UCSD-AML1 (cell line): ENCODE measurements around the gene NKAP.
"Not testable (repeated sequence)": the region's sequence is repeated elsewhere in the genome, so short reads cannot be mapped to it uniquely, and the experiment has no call there.

Experiments used
- DNase-seq: peaks from one replicate; lab custom pipeline; 2025; ENCODE audit not compliant: unreplicated experiment; lab: John Stamatoyannopoulos, UW

Gene NKAP

DNA sequence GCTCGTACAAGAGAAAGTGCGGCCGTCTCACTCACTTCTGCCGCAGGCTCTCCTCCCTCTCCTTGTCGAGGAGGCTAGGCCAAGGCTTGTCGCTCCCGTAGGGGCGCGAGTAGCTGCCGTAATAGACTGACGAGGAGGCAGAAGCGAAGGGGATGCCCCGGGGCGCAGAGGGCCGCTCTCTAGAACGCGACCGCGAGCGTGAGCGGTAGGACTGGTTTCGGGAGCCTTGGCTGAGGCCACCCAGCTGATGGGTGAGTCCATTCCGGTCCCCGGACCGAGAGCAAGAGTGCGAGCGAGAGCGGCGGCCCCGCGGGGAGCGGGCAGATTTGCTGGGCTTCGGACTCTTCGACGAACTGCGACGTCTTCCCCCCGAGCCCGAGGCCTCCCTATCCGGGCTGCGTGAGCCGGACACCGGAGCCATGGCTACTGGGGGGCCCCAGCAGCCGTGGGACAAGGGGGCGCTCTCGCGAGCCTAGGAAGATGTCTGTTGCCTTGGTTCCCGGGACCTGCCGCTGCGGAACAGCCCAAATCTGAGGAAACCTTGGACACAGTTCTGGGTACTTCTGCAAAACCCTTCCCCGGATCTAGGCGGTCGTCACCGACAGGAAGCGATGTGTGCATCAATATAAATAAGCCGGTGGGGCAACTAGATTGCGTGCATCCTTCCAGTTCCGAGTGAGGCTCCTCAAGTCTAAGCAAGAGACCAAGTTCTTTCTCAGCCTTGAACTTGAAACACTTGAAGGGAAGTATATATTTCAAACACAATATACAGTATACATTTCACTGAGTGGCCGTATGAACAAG, at the start of gene NKAP:
TSS of gene NKAP (minus strand) at position 567 of the 804 bp plus-strand sequence. CDS start at position 421, 146 bp downstream.
- peak; percentile 85 for DNase-seq

DNA sequence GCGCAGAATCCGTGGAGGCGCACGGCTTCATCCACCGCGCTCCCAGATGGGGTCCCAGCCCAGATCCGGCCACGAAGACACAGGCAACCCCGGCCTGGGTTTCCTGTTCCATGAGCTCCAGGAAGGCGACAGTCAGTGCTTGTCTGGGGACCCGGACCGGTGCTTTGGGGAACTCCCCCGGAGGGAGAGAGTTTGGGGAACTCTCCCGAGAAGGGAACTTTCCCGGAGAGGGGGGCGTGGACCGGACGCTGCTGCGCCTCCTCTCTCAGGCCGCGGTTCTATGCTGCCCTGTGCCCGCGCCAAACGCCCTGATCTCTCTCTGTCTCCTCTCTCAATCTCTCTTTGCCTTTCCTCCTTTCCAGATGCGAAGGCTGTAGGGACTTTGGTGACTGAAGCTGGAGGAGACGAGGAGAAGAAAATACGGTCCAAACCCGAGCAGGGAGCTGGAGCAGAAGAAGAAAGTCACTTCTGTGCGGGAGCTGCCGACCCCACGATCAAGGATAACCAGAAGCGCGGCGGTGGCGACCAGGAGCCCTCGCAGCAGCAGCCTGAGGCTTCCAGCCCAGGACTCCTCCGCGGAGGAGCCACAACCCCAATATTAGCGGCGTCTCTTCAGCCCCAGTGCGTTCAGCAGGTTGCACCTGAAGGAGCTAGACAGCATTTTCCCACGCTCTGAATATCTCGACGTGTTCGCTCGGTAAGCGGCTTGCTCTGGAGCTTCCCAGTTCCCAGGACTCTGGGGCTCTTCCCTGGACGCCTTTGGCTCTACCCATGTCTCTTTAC, 47.6 kb upstream of the NKAP start:
- peak; percentile 36 for DNase-seq

DNA sequence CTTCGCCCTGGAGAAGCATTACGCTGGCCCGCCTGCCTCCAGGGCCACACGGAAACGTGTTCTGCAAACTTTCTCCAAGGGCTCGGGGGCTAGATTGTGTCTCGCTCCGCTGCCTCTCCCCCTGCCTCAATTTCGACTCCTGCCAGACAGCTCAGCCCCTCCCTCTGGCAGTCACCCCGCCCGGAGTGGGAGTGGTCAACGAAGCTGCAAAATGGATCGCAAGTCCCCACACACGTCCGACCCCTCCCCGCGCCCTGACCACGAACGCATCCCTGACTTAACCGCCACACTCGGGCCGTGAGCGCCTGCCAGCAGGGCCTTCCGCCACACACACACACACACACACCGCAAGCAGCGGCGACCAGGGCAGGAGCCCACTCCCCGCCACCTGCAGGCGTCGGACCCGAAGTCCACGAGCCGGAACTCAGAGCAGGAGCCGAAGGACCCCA, 47.0 kb upstream of the NKAP start:
- DNase-seq = no peak

DNA sequence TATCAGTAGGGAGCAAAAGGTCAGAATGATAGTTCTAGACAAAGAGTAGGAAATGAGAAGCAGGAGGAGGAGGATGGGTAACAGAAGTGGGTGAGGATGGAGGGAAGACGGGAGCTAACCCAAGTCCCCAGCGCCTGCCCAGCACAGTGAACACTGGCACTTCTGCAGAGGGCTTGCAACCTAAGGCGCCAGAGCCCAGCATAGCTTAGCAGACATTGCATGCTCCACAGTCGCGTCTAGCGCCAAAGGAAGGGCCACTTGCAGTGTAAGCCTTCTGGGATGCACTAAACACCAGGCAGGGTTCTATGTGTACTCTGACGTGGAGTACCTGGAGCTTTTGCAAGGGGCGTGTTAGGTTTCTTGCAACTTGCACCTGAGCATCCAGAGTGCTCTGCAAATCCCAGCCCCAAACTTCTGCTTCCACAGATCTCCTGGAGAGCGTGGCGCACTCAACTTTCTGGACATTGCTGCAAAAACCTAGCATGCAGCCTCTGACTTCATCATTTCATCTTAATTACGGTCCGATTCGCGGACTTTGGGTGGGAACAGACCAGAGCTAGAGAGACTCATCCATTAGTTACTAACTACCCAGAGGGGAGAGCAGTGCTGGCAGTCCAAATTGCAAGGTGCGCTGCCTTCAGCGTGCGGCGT, 46.5 kb upstream of the NKAP start:
- DNase-seq = peak; percentile 11

DNA sequence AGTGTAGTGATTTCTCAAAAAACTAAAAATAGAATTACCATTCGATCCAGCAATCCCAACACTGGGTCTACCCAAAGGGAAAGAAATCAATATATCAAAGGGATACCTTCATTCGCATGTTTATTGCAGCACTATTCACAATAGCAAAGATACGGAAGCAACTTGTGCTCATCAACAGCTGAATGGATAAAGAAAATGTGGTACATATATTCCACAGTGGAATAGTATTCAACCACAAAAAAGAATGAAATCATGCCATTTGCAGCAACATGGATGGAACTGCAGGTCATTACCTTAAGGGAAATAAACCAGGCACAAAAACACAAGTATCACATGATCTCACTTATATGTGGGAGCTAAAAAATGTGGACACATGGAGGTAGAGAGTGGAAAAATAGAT, 42.7 kb upstream of the NKAP start:
- DNase-seq = no peak

DNA sequence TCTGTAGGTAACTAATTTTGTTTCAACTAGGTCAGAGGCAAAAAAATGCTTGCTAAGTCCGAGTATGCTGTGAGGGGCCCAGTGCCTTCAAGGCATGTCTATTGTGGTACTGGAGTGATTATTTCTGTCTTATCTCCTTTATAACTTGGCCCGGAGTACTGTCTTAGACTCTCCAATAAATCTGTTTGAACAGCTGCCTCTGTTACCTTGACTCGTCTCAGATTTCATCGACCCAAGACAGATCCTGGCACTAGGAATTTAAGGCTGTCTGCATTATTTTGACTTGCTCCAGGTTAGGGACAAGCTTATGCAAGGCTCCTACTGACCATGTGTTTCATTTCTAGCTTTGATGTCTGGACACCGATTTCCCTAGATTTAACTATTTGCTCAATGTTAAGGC, 41.1 kb upstream of the NKAP start:
- no peak for DNase-seq

DNA sequence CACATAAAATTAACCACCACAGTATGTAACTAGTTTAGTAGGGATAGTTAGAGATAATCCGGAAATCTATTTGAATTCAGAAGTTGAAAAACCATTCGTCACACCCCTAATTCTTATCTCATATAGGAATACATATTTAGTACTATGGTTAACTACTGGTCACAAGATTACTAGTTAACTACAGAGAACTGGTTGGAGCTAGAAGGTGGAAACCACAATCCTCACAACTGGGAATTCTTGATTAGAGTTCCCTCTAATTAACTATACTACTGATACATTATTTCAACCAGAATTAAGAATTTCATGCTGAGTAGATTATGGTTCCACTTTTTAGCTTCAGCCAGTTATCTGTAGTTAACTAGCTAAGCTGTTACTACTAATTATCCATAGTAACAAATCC, 39.9 kb upstream of the NKAP start:
- no peak for DNase-seq

DNA sequence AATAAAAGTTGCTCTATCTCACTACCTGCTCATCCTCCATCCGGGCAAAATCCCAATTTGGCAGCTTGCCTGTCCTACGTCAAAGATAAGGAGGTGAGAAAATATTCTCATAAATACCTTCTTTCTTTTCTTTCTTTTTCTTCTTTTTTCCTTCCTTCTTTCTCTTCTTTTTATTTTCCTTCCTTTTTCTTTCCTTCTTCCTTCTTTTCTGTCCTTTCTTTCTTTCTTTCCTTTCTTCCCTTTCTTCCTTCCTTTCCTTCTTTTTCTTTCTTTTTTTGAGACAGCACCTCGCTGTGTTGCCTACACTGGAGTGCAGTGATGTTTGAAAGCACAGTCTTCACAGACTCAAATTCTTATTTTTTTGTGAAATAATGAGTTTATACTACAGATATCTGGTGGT, 38.6 kb upstream of the NKAP start:
- DNase-seq = no peak

DNA sequence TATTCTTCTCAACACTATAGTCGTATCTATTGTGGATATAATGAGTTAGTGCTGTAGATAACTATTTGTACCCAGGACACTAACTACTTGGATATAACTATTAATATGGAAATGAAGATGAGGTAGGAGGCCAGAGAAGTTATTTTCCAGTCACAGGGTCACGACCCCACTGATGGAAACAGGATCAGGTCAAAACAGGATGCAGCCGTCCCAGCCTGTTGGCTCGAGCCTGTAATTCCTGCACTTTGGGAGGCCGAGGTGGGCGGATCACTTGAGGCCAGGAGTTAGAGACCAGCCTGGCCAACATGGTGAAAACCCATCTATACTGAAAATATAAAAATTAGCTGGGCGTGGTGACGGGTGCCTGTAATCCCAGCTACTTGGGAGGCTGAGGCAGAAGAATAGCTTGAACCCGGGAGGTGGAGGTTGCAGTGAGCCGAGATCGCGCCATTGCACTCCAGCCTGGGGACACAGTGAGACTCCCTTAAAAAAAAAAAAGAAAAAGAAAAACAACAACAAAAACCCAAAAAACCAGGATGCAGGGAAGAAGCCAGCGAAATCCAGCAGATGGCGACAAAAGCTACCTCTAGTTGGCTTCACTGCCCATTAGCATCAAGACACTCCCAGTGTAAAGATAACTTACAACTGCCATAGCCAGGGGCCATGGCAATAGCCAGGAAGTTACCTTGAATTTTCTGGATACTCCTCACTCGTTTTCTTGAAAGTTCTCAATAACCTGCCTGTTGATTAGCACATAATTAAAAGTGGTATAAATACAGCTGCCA, 37.9 kb upstream of the NKAP start:
- peak; percentile 19 for DNase-seq

DNA sequence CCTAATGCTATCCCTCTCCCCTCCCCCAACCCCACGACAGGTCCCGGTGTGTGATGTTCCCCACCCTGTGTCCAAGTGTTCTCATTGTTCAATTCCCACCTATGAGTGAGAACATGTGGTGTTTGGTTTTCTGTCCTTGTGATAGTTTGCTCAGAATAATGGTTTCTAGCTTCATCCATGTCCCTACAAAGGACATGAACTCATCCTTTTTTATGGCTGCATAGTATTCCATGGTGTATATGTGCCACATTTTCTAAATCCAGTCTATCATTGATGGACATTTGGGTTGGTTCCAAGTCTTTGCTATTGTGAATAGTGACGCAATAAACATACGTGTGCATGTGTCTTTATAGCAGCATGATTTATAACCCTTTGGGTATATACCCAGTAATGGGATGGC, 33.6 kb upstream of the NKAP start:
- DNase-seq = not testable (repeated sequence)

DNA sequence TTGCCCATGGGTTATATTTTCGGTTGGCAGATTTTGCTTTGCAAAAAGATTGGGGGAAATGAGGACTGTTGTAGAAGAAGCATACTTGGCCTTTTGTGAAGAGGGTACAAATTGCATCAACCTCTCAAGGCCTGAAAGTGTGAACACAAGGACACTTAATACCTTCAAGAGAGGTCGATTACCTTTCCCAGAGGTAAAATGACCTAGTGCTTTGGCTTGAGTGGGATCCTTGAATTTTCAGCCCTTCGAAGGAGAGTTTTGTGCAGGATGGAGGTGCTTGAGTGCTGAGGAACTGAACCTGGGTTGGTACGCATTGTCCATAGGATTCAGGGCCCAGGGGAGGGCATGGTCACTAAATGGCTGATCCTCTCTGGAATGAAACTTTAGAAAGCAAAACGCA, 27.6 kb upstream of the NKAP start:
- no peak for DNase-seq

DNA sequence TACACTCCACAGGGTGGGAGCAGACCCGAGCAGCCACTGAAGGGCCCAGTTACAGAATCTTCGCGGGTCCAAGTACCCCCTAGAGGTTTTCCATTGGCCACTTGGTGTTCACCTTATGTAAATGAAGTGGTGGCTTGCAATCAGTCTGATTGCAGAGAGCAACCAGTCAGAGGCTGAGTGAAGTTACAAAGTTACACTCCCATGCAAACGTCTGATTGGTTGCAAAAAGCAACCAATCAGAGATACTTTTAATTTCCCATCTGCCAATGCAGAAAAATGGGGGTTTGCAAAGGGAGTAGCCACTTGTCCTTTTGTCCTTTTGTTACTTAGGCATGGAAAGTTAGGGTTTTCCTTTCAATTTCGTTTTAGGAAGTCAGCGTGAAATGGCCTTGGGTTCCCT, 27.0 kb upstream of the NKAP start:
- no peak for DNase-seq

DNA sequence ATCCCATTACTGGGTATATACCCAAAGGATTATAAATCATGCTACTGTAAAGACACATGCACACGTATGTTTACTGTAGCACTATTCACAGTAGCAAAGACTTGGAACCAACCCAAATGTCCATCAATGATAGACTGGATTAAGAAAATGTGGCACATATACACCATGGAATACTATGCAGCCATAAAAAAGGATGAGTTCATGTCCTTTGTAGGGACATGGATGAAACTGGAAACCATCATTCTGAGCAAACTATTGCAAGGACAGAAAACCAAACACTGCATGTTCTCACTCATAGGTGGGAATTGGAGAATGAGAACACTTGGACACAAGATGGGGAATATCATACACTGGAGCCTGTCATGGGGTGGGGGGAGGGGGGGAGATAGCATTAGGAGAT, 23.3 kb upstream of the NKAP start:
- DNase-seq = not testable (repeated sequence)

DNA sequence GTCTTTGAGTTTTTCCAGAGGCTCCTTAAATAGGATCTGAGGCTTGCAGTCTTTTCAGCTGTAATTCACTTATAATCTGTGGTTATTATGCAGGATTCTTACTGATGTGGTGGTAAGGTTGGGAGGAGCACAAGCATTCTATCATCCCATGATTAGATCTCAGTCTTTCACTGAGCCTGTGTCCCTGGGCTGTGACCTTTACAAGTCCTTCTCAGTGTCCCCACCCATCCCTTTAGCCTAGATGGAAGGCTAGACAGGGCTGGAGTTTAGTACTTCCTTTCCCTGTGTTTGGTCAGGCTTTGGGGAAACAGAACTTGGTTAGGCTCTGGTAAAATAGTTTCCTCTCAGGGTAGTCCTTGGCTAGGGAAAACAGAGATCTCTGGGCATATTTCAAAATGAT, 17.1 kb upstream of the NKAP start:
- DNase-seq = no peak

DNA sequence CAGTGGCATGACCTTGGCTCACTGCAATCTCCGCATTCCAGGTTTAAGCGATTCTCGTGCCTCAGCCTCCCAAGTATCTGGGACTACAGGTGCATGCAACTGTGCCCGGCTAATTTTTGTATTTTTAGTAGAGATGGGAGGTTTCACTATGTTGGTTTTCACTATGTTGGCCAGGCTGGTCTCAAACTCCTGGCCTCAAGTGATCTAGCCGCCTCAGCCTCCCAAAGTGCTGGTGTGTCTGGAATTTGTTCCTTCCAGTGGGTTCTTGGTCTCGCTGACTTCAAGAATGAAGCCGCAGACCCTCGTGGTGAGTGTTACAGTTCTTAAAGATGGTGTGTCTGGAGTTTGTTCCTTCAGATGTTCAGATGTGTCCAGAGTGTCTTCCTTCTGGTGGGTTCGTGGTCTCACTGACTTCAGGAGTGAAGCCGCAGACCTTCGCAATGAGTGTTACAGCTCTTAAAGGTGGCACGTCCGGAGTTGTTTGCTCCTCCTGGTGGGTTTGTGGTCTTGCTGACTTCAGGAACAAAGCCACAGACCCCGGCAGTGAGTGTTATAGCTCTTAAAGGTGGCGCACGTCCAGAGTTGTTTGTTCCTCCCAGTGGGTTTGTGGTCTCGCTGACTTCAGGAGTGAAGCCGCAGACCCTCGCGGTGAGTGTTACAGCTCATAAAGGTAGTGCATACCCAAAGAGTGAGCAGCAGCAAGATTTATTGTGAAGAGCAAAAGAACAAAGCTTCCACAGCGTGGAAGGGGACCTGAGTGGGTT, 12.4 kb upstream of the NKAP start:
- DNase-seq = peak; percentile 12

DNA sequence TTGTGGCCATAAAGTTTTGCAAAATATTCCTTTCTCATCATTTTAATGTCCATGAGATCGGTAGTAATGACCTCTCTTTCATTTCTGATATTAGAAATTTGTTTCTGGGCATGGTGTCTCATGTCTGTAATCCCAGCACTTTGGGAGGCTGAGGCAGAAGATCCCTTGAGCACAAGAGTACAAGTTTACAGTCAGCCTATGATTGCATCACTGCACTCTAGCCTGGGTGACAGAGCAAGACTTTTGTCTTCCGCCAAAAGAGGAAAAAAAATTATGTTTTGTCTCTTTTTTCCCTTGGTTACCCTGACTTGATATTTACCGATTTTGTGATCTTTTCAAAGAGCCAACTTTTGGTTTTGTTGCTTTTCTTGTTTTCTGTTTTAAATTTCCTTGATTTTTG, 10.8 kb upstream of the NKAP start:
- no peak for DNase-seq

DNA sequence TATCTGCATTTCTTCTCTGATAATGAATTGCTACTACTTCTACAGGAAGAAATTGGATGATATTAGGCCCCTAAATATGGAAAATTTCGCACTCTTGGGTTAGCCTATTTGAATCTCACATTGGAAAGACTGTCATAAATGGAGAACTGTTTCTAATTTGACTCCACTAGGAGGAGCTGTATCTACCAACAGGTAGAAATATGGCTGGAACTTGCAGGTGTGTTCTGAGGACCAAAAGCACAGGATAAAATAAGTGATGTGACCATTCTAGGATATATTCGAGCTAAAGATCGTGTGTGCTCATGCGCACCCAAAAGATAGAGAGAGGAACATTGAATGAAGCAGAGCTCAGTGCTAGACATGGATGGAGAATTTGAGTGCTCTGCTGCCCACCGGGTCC, 4.8 kb upstream of the NKAP start:
- DNase-seq = no peak

DNA sequence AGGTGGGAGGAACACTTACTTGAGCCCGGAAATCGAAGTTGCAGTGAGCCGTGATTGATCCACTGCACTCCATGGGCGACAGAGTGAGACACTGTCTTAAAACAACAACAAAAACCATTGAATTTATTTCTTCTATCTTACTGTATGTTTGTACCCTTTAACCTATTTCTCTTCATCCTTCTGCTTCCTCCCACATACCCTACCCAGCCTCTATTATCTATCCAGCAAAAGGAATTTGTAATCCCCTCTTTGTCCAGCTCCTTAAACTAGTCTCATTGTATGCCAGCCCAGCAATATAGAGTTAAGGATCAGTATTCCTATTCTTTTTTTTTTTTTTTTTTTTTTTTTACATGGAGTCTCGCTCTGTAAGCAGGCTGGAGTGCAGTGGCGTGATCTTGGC, 1.9 kb upstream of the NKAP start:
- DNase-seq = no peak

DNA sequence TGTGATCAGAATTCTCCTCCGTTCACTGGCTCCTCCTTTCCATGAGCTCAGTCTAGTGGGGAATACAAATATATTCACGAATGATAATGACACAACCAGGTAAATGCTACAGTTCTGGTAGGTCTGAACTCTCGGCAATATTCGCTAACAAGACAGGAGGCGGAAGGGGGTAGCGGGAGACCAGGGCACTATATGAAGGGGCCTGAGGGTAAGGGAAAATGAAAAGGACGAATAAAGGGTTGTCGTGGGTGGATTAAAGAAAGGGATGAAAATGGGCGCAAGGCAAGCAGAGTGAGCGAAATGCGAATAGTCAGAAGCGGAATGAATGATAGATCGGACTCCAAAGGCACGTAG, 743 bp downstream of the NKAP start:
- no peak for DNase-seq

DNA sequence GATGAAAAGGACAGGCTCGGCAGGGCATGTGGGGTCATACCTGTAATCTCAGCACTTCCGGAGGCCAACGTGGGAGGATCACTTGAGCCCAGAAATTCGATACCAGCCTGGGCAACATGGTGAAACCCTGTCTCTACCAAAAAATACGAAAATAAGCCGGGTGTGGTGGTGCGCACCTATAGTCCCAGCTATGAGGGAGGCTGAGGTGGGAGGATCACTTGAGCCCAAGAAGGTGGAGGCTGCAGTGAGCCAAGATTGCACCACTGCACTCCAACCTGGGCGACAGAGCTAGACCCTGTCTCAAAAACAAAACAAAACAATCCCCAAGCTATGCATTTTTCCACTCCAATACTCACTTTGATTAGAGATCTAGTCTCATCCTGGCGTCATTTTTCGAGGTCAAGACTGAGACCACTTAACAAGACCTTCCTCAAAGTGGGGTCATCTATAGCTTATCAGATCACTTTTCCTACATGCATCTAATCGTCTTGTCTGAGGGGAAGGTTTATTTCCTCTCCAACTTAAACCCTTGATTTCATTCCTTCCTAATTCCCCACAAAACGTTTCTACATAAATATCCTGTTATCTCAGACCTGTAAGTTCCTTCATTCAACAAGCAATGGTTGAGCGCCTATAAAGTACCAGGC, 1.3 kb downstream of the NKAP start:
- no peak for DNase-seq
